Activated gamma-delta T cell (primary cell): Measurements from ENCODE around the gene ADGRB3.

Experiments used
- DNase-seq: peaks from one replicate; lab custom pipeline; 2025; lab: John Stamatoyannopoulos, UW

ADGRB3 gene

GRCh38 chr6:69027861-69028260 lies 392.8 kb downstream of the ADGRB3 start:
- no peak for DNase-seq

- DNase-seq: no peak
Measured at GRCh38 chr6:69038841-69039240, 403.8 kb downstream of the ADGRB3 start.

GRCh38 chr6:69042297-69042696 lies 407.2 kb downstream of the ADGRB3 start:
- no peak for DNase-seq

GRCh38 chr6:69044534-69044933 lies 409.5 kb downstream of the ADGRB3 start:
- no peak for DNase-seq

GRCh38 chr6:69059413-69059812 lies 424.3 kb downstream of the ADGRB3 start:
- DNase-seq: no peak

GRCh38 chr6:69061066-69061465 lies 426.0 kb downstream of the ADGRB3 start:
- DNase-seq: no peak

- no peak for DNase-seq
Measured at GRCh38 chr6:69063401-69063800, 428.3 kb downstream of the ADGRB3 start.

- DNase-seq: no peak
Measured at GRCh38 chr6:69064226-69064625, 429.1 kb downstream of the ADGRB3 start.

GRCh38 chr6:69069881-69070280 lies 434.8 kb downstream of the ADGRB3 start:
- no peak for DNase-seq

- no peak for DNase-seq
Measured at GRCh38 chr6:69072796-69073195, 437.7 kb downstream of the ADGRB3 start.

GRCh38 chr6:69084746-69085335 lies 449.8 kb downstream of the ADGRB3 start:
- DNase-seq: no peak

GRCh38 chr6:69086689-69087088 lies 451.6 kb downstream of the ADGRB3 start:
- no peak for DNase-seq

- no peak for DNase-seq
Measured at GRCh38 chr6:69089539-69089938, 454.5 kb downstream of the ADGRB3 start.

GRCh38 chr6:69090132-69090531 lies 455.1 kb downstream of the ADGRB3 start:
- DNase-seq: no peak

- DNase-seq: no peak
Measured at GRCh38 chr6:69096681-69097080, 461.6 kb downstream of the ADGRB3 start.

GRCh38 chr6:69097948-69098347 lies 462.9 kb downstream of the ADGRB3 start:
- no peak for DNase-seq

- DNase-seq: no peak
Measured at GRCh38 chr6:69098910-69099309, 463.8 kb downstream of the ADGRB3 start.

GRCh38 chr6:69100772-69101171 lies 465.7 kb downstream of the ADGRB3 start:
- DNase-seq: no peak

- DNase-seq: no peak
Measured at GRCh38 chr6:69102416-69102815, 467.3 kb downstream of the ADGRB3 start.

- DNase-seq: no peak
Measured at GRCh38 chr6:69105288-69105687, 470.2 kb downstream of the ADGRB3 start.

- DNase-seq: no peak
Measured at GRCh38 chr6:69106511-69106910, 471.4 kb downstream of the ADGRB3 start.

- no peak for DNase-seq
Measured at GRCh38 chr6:69111301-69111700, 476.2 kb downstream of the ADGRB3 start.

- no peak for DNase-seq
Measured at GRCh38 chr6:69116658-69117057, 481.6 kb downstream of the ADGRB3 start.
